GM12878 (cell line): Measurements from ENCODE around the gene ADNP2.

Experiments used
- BCL3 ChIP-seq: IDR thresholded peaks from 2 replicates; pipeline ENCODE4 v1.6.1; 2011; ENCODE audit warnings: borderline replicate concordance, low read depth, mild to moderate bottlenecking, moderate library complexity, low read length; ENCODE audit not compliant: insufficient read depth, poor library complexity, severe bottlenecking
- BMI1 ChIP-seq: fragments of 450-650 bp; IDR thresholded peaks from 2 replicates; pipeline ENCODE4 v1.6.1; 2016; ENCODE audit warnings: mild to moderate bottlenecking, moderate library complexity, borderline replicate concordance
- CEBPB ChIP-seq, 2 experiments: fragments of 150-350 bp in 1 of 2; IDR thresholded peaks; 2 replicates each; pipeline ENCODE4 v1.6.1; 2012 to 2014; ENCODE audit warnings: low read depth in 2 of 2, low read length in 2 of 2, borderline replicate concordance in 1 of 2, inconsistent platforms in 1 of 2
- GABPA ChIP-seq: IDR thresholded peaks from 2 replicates; pipeline ENCODE4 v1.6.1; 2014; ENCODE audit warnings: antibody characterized with exemption, low read depth, mild to moderate bottlenecking, inconsistent platforms
- HDGF ChIP-seq: fragments of 450-650 bp; IDR thresholded peaks from 2 replicates; pipeline ENCODE4 v1.6.1; 2016; ENCODE audit warnings: antibody characterized with exemption
- POLR2A ChIP-seq: IDR thresholded peaks from 2 replicates; pipeline ENCODE4 v1.6.1; 2011; ENCODE audit warnings: low read depth, mild to moderate bottlenecking, low read length
- POLR2AphosphoS2 ChIP-seq: IDR thresholded peaks from 2 replicates; pipeline ENCODE4 v1.6.1; 2011; ENCODE audit warnings: low read depth, mild to moderate bottlenecking, low read length, improper control_type of control experiment, moderate library complexity
- POLR2AphosphoS5 ChIP-seq: IDR thresholded peaks from 2 replicates; pipeline ENCODE4 v1.6.1; 2011; ENCODE audit warnings: mild to moderate bottlenecking, low read length, inconsistent platforms
- RAD21 ChIP-seq: IDR thresholded peaks from 2 replicates; pipeline ENCODE4 v1.6.1; 2011; ENCODE audit warnings: mild to moderate bottlenecking, low read depth, low read length, moderate library complexity; ENCODE audit not compliant: insufficient read depth
- TF ChIP-seq, protein P1 (sequence below), 3 experiments: IDR thresholded peaks in 2 of 3; conservative IDR thresholded peaks in 1 of 3; 2 replicates each; pipeline ENCODE4 v1.5.1; 2011; ENCODE audit warnings: low read depth in 3 of 3, low read length in 3 of 3, mild to moderate bottlenecking in 3 of 3, control low read depth in 2 of 3, moderate library complexity in 2 of 3, inconsistent platforms in 1 of 3, mixed read lengths in 1 of 3; ENCODE audit not compliant: control insufficient read depth in 2 of 3, insufficient read depth in 1 of 3; ENCODE audit errors: extremely low read depth in 1 of 3
- TF ChIP-seq, protein P2 (sequence below): IDR thresholded peaks from 2 replicates; pipeline ENCODE4 v1.6.1; 2011; ENCODE audit warnings: low read depth, mild to moderate bottlenecking, low read length, moderate library complexity, borderline replicate concordance; ENCODE audit errors: extremely low read depth
- TF ChIP-seq, protein P3 (sequence below): fragments of 450-650 bp; IDR thresholded peaks from 2 replicates; pipeline ENCODE4 v1.6.1; 2017; ENCODE audit warnings: antibody characterized with exemption, mild to moderate bottlenecking, moderate library complexity
- TF ChIP-seq, protein P4 (sequence below): IDR thresholded peaks from 2 replicates; pipeline ENCODE4 v1.6.1; 2011; ENCODE audit warnings: mild to moderate bottlenecking, low read depth, low read length, moderate library complexity; ENCODE audit not compliant: insufficient replicate concordance

- TF ChIP-seq, protein P1, sequence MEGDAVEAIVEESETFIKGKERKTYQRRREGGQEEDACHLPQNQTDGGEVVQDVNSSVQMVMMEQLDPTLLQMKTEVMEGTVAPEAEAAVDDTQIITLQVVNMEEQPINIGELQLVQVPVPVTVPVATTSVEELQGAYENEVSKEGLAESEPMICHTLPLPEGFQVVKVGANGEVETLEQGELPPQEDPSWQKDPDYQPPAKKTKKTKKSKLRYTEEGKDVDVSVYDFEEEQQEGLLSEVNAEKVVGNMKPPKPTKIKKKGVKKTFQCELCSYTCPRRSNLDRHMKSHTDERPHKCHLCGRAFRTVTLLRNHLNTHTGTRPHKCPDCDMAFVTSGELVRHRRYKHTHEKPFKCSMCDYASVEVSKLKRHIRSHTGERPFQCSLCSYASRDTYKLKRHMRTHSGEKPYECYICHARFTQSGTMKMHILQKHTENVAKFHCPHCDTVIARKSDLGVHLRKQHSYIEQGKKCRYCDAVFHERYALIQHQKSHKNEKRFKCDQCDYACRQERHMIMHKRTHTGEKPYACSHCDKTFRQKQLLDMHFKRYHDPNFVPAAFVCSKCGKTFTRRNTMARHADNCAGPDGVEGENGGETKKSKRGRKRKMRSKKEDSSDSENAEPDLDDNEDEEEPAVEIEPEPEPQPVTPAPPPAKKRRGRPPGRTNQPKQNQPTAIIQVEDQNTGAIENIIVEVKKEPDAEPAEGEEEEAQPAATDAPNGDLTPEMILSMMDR (IDR thresholded peaks at IDR 0.05 in 2 of 3, conservative IDR thresholded peaks at IDR 0.05 in 1 of 3; ENCODE audit: control insufficient read depth in 2 of 3, extremely low read depth in 1 of 3, insufficient read depth in 1 of 3, low read depth in 3 of 3, low read length in 3 of 3) = no peak
- TF ChIP-seq HDGF (no peak), POLR2A (no peak), CEBPB (IDR thresholded peaks at IDR 0.05; ENCODE audit: borderline replicate concordance in 1 of 2, low read depth in 2 of 2, low read length in 2 of 2) (no peak), GABPA (no peak), RAD21 (no peak), BCL3 (no peak), BMI1 (no peak), POLR2AphosphoS5 (no peak), POLR2AphosphoS2 (no peak)
- TF ChIP-seq, protein P2, sequence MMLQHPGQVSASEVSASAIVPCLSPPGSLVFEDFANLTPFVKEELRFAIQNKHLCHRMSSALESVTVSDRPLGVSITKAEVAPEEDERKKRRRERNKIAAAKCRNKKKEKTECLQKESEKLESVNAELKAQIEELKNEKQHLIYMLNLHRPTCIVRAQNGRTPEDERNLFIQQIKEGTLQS = no peak
- TF ChIP-seq, protein P3, sequence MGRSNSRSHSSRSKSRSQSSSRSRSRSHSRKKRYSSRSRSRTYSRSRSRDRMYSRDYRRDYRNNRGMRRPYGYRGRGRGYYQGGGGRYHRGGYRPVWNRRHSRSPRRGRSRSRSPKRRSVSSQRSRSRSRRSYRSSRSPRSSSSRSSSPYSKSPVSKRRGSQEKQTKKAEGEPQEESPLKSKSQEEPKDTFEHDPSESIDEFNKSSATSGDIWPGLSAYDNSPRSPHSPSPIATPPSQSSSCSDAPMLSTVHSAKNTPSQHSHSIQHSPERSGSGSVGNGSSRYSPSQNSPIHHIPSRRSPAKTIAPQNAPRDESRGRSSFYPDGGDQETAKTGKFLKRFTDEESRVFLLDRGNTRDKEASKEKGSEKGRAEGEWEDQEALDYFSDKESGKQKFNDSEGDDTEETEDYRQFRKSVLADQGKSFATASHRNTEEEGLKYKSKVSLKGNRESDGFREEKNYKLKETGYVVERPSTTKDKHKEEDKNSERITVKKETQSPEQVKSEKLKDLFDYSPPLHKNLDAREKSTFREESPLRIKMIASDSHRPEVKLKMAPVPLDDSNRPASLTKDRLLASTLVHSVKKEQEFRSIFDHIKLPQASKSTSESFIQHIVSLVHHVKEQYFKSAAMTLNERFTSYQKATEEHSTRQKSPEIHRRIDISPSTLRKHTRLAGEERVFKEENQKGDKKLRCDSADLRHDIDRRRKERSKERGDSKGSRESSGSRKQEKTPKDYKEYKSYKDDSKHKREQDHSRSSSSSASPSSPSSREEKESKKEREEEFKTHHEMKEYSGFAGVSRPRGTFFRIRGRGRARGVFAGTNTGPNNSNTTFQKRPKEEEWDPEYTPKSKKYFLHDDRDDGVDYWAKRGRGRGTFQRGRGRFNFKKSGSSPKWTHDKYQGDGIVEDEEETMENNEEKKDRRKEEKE = no peak
- TF ChIP-seq, protein P4, sequence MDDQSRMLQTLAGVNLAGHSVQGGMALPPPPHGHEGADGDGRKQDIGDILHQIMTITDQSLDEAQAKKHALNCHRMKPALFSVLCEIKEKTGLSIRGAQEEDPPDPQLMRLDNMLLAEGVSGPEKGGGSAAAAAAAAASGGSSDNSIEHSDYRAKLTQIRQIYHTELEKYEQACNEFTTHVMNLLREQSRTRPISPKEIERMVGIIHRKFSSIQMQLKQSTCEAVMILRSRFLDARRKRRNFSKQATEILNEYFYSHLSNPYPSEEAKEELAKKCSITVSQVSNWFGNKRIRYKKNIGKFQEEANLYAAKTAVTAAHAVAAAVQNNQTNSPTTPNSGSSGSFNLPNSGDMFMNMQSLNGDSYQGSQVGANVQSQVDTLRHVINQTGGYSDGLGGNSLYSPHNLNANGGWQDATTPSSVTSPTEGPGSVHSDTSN = no peak
Observed at GRCh38 chr18:80175451-80176204, 66.6 kb downstream of the ADNP2 start.
